Activated CD8-positive, alpha-beta memory T cell treated with anti-CD3 and anti-CD28 coated beads for 4 hours (primary cell): ENCODE measurements around the gene SNX13.
A peak's percentile ranks its signal among the peaks of the same experiment; 100 is the strongest.

Experiments
- DNase-seq, 2 donors: peaks; one replicate each; pipeline ENCODE4 v3.0.0-alpha.2; 2020; ENCODE audit warnings: low read depth in 2 of 2

SNX13 gene

GRCh38 chr7:17940302-17940883, at the start of gene SNX13:
Gene SNX13 (minus strand): TSS chr7:17940494. CDS start chr7:17940295, 199 bp downstream.
- DNase-seq, result peak; percentile 79 to 84

- no peak for DNase-seq
These were observed 49.3 kb upstream of the SNX13 start for GRCh38 chr7:17989546-17989945.

GRCh38 chr7:17988858-17989257, 48.6 kb upstream of the SNX13 start:
- no peak for DNase-seq

- DNase-seq, result no peak
These were observed 47.8 kb upstream of the SNX13 start for GRCh38 chr7:17988141-17988540.

- no peak for DNase-seq
These were observed 46.6 kb upstream of the SNX13 start for GRCh38 chr7:17986851-17987250.

GRCh38 chr7:17985473-17986239, 45.4 kb upstream of the SNX13 start:
- DNase-seq, result no peak

GRCh38 chr7:17984288-17984687, 44.0 kb upstream of the SNX13 start:
- no peak for DNase-seq

- no peak for DNase-seq
These were observed 43.1 kb upstream of the SNX13 start for GRCh38 chr7:17983221-17984062.

GRCh38 chr7:17976952-17977351, 36.7 kb upstream of the SNX13 start:
- no peak for DNase-seq

GRCh38 chr7:17971411-17971810, 31.1 kb upstream of the SNX13 start:
- no peak for DNase-seq

- no peak for DNase-seq
These were observed 28.8 kb upstream of the SNX13 start for GRCh38 chr7:17968791-17969715.

- no peak for DNase-seq
These were observed 26.4 kb upstream of the SNX13 start for GRCh38 chr7:17966706-17967105.

GRCh38 chr7:17965603-17966002, 25.3 kb upstream of the SNX13 start:
- no peak for DNase-seq

GRCh38 chr7:17963281-17963680, 23.0 kb upstream of the SNX13 start:
- no peak for DNase-seq

GRCh38 chr7:17962652-17963051, 22.4 kb upstream of the SNX13 start:
- no peak for DNase-seq

- DNase-seq, result no peak
These were observed 17.6 kb upstream of the SNX13 start for GRCh38 chr7:17957871-17958270.

- DNase-seq, result no peak
These were observed 12.1 kb upstream of the SNX13 start for GRCh38 chr7:17952387-17952786.

GRCh38 chr7:17951742-17952254, 11.5 kb upstream of the SNX13 start:
- DNase-seq, result no peak

- DNase-seq, result no peak
These were observed 8.4 kb upstream of the SNX13 start for GRCh38 chr7:17948526-17949238.

- DNase-seq, result no peak
These were observed 7.3 kb upstream of the SNX13 start for GRCh38 chr7:17947620-17948019.

GRCh38 chr7:17946591-17946990, 6.3 kb upstream of the SNX13 start:
- DNase-seq, result no peak
